Cardiac fibroblast (primary cell): ENCODE data around the gene GREB1.

Source experiments
- DNase-seq, 2 donors: peaks; one replicate each; pipeline versions ENCODE4 v3.0.0 to v3.0.0-alpha.2; 2010; ENCODE audit warnings: low read depth in 2 of 2
- H3K4me3 ChIP-seq, 2 donors: replicated peaks in 1 of 2; 1 replicate in 1 of 2; 2 replicates in 1 of 2; pipeline ENCODE4 v1.5.1; 2011; ENCODE audit warnings: low read depth in 2 of 2, low read length in 2 of 2, mild to moderate bottlenecking in 2 of 2, moderate library complexity in 1 of 2
- TF ChIP-seq, protein P1 (sequence below): IDR thresholded peaks from one replicate; pipeline ENCODE4 v1.5.1; 2011; ENCODE audit warnings: low read depth, mild to moderate bottlenecking, low read length, inconsistent platforms

GREB1 gene

DNA sequence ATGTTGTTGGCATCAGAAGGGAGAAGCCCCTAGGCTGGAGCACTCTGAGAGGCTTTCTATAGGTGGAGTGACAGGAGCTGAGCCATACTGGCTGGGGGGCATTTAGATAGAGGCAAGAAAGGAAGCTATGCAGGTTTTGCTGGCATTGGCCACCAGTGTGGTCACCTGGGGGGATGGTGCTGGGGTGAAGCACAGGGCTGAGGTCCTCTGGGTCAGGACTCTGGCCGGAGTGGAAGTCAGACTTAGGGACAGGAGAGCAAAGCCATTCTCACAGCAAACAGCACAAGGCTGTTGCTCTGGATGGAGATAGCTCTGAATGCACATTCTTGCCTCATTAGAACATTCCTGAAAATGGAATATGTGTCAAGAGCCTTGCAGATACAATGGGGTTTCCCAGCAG, 88.8 kb downstream of the GREB1 start:
- TF ChIP-seq, protein P1, sequence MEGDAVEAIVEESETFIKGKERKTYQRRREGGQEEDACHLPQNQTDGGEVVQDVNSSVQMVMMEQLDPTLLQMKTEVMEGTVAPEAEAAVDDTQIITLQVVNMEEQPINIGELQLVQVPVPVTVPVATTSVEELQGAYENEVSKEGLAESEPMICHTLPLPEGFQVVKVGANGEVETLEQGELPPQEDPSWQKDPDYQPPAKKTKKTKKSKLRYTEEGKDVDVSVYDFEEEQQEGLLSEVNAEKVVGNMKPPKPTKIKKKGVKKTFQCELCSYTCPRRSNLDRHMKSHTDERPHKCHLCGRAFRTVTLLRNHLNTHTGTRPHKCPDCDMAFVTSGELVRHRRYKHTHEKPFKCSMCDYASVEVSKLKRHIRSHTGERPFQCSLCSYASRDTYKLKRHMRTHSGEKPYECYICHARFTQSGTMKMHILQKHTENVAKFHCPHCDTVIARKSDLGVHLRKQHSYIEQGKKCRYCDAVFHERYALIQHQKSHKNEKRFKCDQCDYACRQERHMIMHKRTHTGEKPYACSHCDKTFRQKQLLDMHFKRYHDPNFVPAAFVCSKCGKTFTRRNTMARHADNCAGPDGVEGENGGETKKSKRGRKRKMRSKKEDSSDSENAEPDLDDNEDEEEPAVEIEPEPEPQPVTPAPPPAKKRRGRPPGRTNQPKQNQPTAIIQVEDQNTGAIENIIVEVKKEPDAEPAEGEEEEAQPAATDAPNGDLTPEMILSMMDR, result no peak
- DNase-seq, result no peak
- H3K4me3 ChIP-seq, result no peak overlapping the region

DNA sequence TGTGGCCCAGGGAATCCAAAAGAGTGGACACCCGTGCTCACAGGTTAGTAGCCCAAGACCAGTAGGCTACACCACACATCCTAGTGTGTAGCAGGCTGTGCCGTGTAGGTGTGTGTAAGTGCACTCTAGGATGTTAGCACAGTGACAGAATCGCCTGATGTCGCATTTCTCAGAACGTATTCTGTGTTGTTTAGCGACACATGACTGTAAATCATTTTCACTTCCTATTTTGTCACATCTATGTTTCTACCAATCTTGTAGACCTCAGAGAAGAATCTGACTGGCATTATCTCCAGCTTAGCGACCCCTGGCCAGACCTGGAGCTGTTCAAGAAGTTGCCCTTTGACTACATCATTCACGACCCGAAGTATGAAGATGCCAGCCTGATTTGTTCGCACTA, 91.0 kb downstream of the GREB1 start:
- DNase-seq, result no peak
- H3K4me3 ChIP-seq, result no peak overlapping the region
- TF ChIP-seq, protein P1, result no peak

DNA sequence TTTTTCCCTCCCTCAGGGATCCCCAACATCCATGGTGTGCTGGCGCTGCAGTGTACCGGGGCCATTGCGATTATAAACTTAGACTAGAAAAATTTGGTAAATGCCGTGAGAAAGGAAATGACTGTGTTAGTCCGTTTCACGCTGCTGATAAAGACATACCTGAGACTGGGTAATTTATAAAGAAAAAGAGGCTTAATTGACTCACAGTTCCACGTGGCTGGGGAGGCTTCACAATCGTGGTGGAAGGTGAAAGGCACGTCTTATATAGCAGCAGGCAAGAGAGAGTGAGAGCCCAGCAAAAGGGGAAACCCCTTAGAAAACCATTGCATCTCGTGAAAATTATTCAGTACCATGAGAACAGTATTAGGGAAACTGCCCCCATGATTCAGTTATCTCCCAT, 91.8 kb downstream of the GREB1 start:
- TF ChIP-seq, protein P1, result no peak
- H3K4me3 ChIP-seq, result no peak overlapping the region
- DNase-seq, result no peak

DNA sequence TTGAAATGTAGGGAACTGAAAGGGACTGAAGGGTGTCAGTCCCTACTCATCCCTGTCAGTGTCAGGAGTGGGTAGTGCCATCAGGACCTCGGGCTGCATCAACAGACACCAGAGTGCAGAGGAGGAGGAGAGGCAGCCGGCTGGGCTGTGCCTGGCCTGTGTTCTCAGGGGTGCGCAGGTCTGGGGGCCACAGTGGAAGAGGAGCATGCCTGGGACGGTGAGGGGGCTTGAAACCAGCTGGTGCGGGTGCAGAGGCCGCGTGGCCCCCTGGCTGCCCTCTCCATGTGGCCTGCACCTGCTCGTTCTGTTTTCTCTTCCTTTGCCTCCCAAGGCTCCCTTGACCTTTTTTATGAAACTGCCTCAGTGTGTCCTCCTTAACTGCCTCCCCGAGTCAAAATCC, 94.8 kb downstream of the GREB1 start:
- DNase-seq, result no peak
- H3K4me3 ChIP-seq, result no peak overlapping the region
- TF ChIP-seq, protein P1, result no peak

DNA sequence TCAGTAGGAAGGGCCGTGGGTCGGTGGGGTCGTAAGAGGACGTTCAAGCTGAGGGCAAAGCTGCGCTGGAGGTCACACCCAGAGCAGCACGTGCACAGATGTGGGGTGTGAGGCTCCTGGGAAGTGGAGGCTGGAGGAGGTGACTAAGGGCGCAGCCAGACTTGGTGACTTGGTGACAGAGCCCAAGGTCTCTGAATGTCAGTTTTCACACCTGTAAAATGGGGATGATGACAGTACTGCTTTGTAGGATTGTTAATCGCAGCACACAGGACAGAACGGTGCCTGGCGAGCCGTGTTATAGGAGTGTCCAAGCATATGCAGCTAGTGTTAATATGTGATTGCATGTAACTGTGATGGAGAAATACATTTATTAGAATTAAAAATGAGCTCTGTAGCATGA, 95.4 kb downstream of the GREB1 start:
- no peak for DNase-seq
- TF ChIP-seq, protein P1, result no peak
- H3K4me3 ChIP-seq, result no peak overlapping the region

DNA sequence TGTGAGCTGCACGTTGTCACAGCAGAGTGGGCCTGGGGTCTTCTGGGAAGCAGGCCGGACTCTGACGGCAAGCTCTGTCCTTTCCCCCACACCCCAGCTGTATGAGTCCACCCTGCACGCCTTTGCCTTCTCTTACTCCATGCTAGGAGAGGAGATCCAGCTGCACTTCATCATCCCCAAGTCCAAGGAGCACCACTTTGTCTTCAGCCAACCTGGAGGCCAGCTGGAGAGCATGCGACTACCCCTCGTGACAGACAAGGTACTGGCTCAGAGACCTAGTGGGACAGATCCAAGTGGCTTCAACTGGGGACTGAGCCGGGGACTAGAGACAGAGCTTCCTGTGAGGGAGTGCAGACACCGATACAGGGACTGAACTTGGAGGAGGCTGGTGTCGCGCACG, 96.0 kb downstream of the GREB1 start:
- no peak overlapping the region for H3K4me3 ChIP-seq
- TF ChIP-seq, protein P1, result no peak
- no peak for DNase-seq

DNA sequence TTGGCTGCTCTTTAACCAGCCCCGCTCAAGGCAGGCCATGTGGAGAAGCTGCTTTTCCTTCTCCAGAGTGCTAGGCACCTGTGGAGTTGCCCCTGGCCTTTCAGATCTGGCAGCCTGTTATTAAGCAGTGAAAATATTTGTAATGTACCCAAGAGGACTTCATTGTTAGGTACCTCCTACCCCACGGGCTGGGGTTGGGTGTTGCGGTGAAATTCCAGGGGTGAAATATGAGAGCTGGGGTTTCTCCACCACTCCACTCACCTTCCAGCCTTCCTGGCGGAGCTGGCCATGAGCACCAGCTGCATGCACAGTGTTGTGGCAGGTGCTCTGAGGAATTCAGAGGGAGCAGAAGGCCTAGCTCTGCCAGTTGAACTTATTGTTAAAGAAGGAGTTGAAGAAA, 97.0 kb downstream of the GREB1 start:
- TF ChIP-seq, protein P1, result no peak
- H3K4me3 ChIP-seq, result no peak overlapping the region
- DNase-seq, result no peak
